HG03025 (cell line): Measurements from ENCODE around the gene KCTD12.

ENCODE experiments used
- ATAC-seq: cut with Tn5 transposase; IDR thresholded peaks from one replicate; pipeline ENCODE4 v1.9.1; 2021; ENCODE audit warnings: mild to moderate bottlenecking, moderate library complexity; ENCODE audit not compliant: unreplicated experiment, low FRiP score

KCTD12 gene

GRCh38 chr13:76861859-76862258 is 24.3 kb downstream of the KCTD12 start:
- no peak for ATAC-seq

GRCh38 chr13:76860706-76861105 is 25.5 kb downstream of the KCTD12 start:
- no peak for ATAC-seq

- no peak for ATAC-seq
Observed at GRCh38 chr13:76854894-76855293, 31.3 kb downstream of the KCTD12 start.

- ATAC-seq: no peak
Observed at GRCh38 chr13:76853921-76854608, 32.1 kb downstream of the KCTD12 start.

- ATAC-seq: no peak
Observed at GRCh38 chr13:76853481-76853880, 32.7 kb downstream of the KCTD12 start.

- no peak for ATAC-seq
Observed at GRCh38 chr13:76852986-76853385, 33.2 kb downstream of the KCTD12 start.

- ATAC-seq: no peak
Observed at GRCh38 chr13:76851961-76852360, 34.2 kb downstream of the KCTD12 start.

- ATAC-seq: no peak
Observed at GRCh38 chr13:76849493-76849892, 36.7 kb downstream of the KCTD12 start.

- no peak for ATAC-seq
Observed at GRCh38 chr13:76848596-76848995, 37.6 kb downstream of the KCTD12 start.

GRCh38 chr13:76846363-76846762 is 39.8 kb downstream of the KCTD12 start:
- no peak for ATAC-seq

GRCh38 chr13:76845865-76846264 is 40.3 kb downstream of the KCTD12 start:
- no peak for ATAC-seq

GRCh38 chr13:76845367-76845766 is 40.8 kb downstream of the KCTD12 start:
- no peak for ATAC-seq

GRCh38 chr13:76837801-76838200 is 48.4 kb downstream of the KCTD12 start:
- ATAC-seq: no peak

- no peak for ATAC-seq
Observed at GRCh38 chr13:76836311-76836710, 49.9 kb downstream of the KCTD12 start.

GRCh38 chr13:76833441-76833954 is 52.7 kb downstream of the KCTD12 start:
- ATAC-seq: no peak

GRCh38 chr13:76832258-76832988 is 53.8 kb downstream of the KCTD12 start:
- ATAC-seq: no peak

GRCh38 chr13:76830805-76831204 is 55.4 kb downstream of the KCTD12 start:
- ATAC-seq: no peak
